Activated naive CD8-positive, alpha-beta T cell treated with anti-CD3 and anti-CD28 coated beads, Interleukin-2, amount 50 U/mL, for 24 hours (primary cell): Measurements from ENCODE around the gene IFT122.
A peak's percentile ranks its signal among the peaks of the same experiment; 100 is the strongest.
"Not testable (repeated sequence)": the region's sequence is repeated elsewhere in the genome, so short reads cannot be mapped to it uniquely, and the experiment has no call there.

Source experiments
- ATAC-seq: fragments of 150-1000 bp; cut with Tn5 transposase; one replicate; pipeline ENCODE4 v1.10.0; 2021
- DNase-seq: peaks from one replicate; pipeline ENCODE4 v3.0.0; 2021
- H3K27ac Mint-ChIP-seq: one replicate; pipeline ENCODE4 v1.8.0; 2021; ENCODE audit warnings: mild to moderate bottlenecking, mixed read lengths
- H3K27me3 Mint-ChIP-seq: one replicate; pipeline ENCODE4 v1.8.0; 2021; ENCODE audit warnings: mixed read lengths
- H3K36me3 Mint-ChIP-seq: one replicate; pipeline ENCODE4 v1.8.0; 2021; ENCODE audit warnings: low read depth, mixed read lengths
- H3K4me1 Mint-ChIP-seq: one replicate; pipeline ENCODE4 v1.8.0; 2021; ENCODE audit warnings: mixed read lengths
- H3K4me3 Mint-ChIP-seq: one replicate; pipeline ENCODE4 v1.8.0; 2021; ENCODE audit warnings: mild to moderate bottlenecking, moderate library complexity, mixed read lengths
- H3K9me3 Mint-ChIP-seq: one replicate; pipeline ENCODE4 v1.8.0; 2021; ENCODE audit warnings: mixed read lengths

IFT122 gene

GRCh38 chr3:129463094-129463493, 23.1 kb downstream of the IFT122 start:
- H3K27ac Mint-ChIP-seq = no peak overlapping the region
- ATAC-seq (no peak), DNase-seq (no peak)
- H3K27me3 Mint-ChIP-seq = no peaks in the 10 kb centered on the region
- no peaks in the 10 kb centered on the region for H3K9me3 Mint-ChIP-seq
- H3K4me3 Mint-ChIP-seq = no peak overlapping the region
- H3K4me1 Mint-ChIP-seq = peaks cover 2% of the 10 kb centered on the region
- H3K36me3 Mint-ChIP-seq = peaks cover 2% of the 10 kb centered on the region

GRCh38 chr3:129463716-129464115, 23.7 kb downstream of the IFT122 start:
- peaks cover 2% of the 10 kb centered on the region for H3K36me3 Mint-ChIP-seq
- no peak for DNase-seq
- peaks cover 2% of the 10 kb centered on the region for H3K4me1 Mint-ChIP-seq
- ATAC-seq = no peak
- H3K4me3 Mint-ChIP-seq = no peak overlapping the region
- no peaks in the 10 kb centered on the region for H3K27me3 Mint-ChIP-seq
- H3K27ac Mint-ChIP-seq = no peak overlapping the region
- H3K9me3 Mint-ChIP-seq = no peaks in the 10 kb centered on the region

GRCh38 chr3:129467932-129468331, 27.9 kb downstream of the IFT122 start:
- no peaks in the 10 kb centered on the region for H3K9me3 Mint-ChIP-seq
- no peak overlapping the region for H3K4me3 Mint-ChIP-seq
- ATAC-seq = no peak
- H3K36me3 Mint-ChIP-seq = peaks cover 5% of the 10 kb centered on the region
- DNase-seq = no peak
- no peaks in the 10 kb centered on the region for H3K4me1 Mint-ChIP-seq
- no peaks in the 10 kb centered on the region for H3K27me3 Mint-ChIP-seq
- H3K27ac Mint-ChIP-seq = no peak overlapping the region

GRCh38 chr3:129469026-129469425, 29.0 kb downstream of the IFT122 start:
- Mint-ChIP-seq H3K27me3 (no peaks in the 10 kb centered on the region), H3K27ac (no peak overlapping the region), H3K9me3 (no peaks in the 10 kb centered on the region), H3K4me3 (no peak overlapping the region), H3K36me3 (peaks cover 5% of the 10 kb centered on the region), H3K4me1 (no peaks in the 10 kb centered on the region)
- no peak for ATAC-seq
- no peak for DNase-seq

GRCh38 chr3:129470861-129471260, 30.8 kb downstream of the IFT122 start:
- peaks cover 5% of the 10 kb centered on the region for H3K36me3 Mint-ChIP-seq
- H3K27ac Mint-ChIP-seq = no peak overlapping the region
- DNase-seq (no peak), ATAC-seq (no peak)
- no peaks in the 10 kb centered on the region for H3K4me1 Mint-ChIP-seq
- H3K9me3 Mint-ChIP-seq = no peaks in the 10 kb centered on the region
- no peak overlapping the region for H3K4me3 Mint-ChIP-seq
- H3K27me3 Mint-ChIP-seq = no peaks in the 10 kb centered on the region

- no peak overlapping the region for H3K4me3 Mint-ChIP-seq
- no peak overlapping the region for H3K27ac Mint-ChIP-seq
- DNase-seq (no peak), ATAC-seq (no peak)
- H3K4me1 Mint-ChIP-seq = no peaks in the 10 kb centered on the region
- H3K36me3 Mint-ChIP-seq = peaks cover 5% of the 10 kb centered on the region
- H3K9me3 Mint-ChIP-seq = no peaks in the 10 kb centered on the region
- H3K27me3 Mint-ChIP-seq = no peaks in the 10 kb centered on the region
These were observed 33.2 kb downstream of the IFT122 start for GRCh38 chr3:129473067-129473768.

- no peaks in the 10 kb centered on the region for H3K27me3 Mint-ChIP-seq
- H3K4me1 Mint-ChIP-seq = no peaks in the 10 kb centered on the region
- H3K36me3 Mint-ChIP-seq = peaks cover 5% of the 10 kb centered on the region
- no peak overlapping the region for H3K27ac Mint-ChIP-seq
- no peak overlapping the region for H3K4me3 Mint-ChIP-seq
- H3K9me3 Mint-ChIP-seq = no peaks in the 10 kb centered on the region
- no peak for ATAC-seq
- DNase-seq = no peak
These were observed 33.7 kb downstream of the IFT122 start for GRCh38 chr3:129473769-129474152.

- no peak for DNase-seq
- Mint-ChIP-seq H3K36me3 (peaks cover 2% of the 10 kb centered on the region), H3K4me1 (no peaks in the 10 kb centered on the region), H3K27ac (no peak overlapping the region), H3K9me3 (no peaks in the 10 kb centered on the region), H3K27me3 (no peaks in the 10 kb centered on the region), H3K4me3 (no peak overlapping the region)
- ATAC-seq = no peak
These were observed 35.2 kb downstream of the IFT122 start for GRCh38 chr3:129474984-129475804.

- Mint-ChIP-seq H3K27ac (no peak overlapping the region), H3K27me3 (no peaks in the 10 kb centered on the region), H3K4me1 (no peaks in the 10 kb centered on the region), H3K9me3 (no peaks in the 10 kb centered on the region), H3K4me3 (no peak overlapping the region), H3K36me3 (peaks cover 2% of the 10 kb centered on the region)
- no peak for ATAC-seq
- DNase-seq = no peak
These were observed 35.8 kb downstream of the IFT122 start for GRCh38 chr3:129475863-129476262.

GRCh38 chr3:129476586-129476985, 36.6 kb downstream of the IFT122 start:
- no peak overlapping the region for H3K27ac Mint-ChIP-seq
- ATAC-seq = no peak
- peaks cover 2% of the 10 kb centered on the region for H3K36me3 Mint-ChIP-seq
- no peaks in the 10 kb centered on the region for H3K9me3 Mint-ChIP-seq
- H3K4me1 Mint-ChIP-seq = peaks cover 2% of the 10 kb centered on the region
- DNase-seq = no peak
- no peaks in the 10 kb centered on the region for H3K27me3 Mint-ChIP-seq
- H3K4me3 Mint-ChIP-seq = no peak overlapping the region

GRCh38 chr3:129481225-129481765, 41.3 kb downstream of the IFT122 start:
- not testable (repeated sequence) for H3K4me3 Mint-ChIP-seq, H3K27me3 Mint-ChIP-seq, H3K9me3 Mint-ChIP-seq, H3K4me1 Mint-ChIP-seq, H3K27ac Mint-ChIP-seq, ATAC-seq, DNase-seq, H3K36me3 Mint-ChIP-seq

GRCh38 chr3:129481766-129482332, 41.8 kb downstream of the IFT122 start:
- Mint-ChIP-seq H3K27me3 (no peaks in the 10 kb centered on the region), H3K9me3 (no peaks in the 10 kb centered on the region), H3K4me1 (peaks cover 10% of the 10 kb centered on the region), H3K36me3 (no peaks in the 10 kb centered on the region), H3K4me3 (no peak overlapping the region), H3K27ac (no peak overlapping the region)
- peak; percentile 35 for ATAC-seq
- DNase-seq = peak; percentile 8

GRCh38 chr3:129482721-129483120, 42.7 kb downstream of the IFT122 start:
- Mint-ChIP-seq H3K27ac (no peak overlapping the region), H3K4me3 (no peak overlapping the region)

GRCh38 chr3:129483870-129484269, 43.8 kb downstream of the IFT122 start:
- ATAC-seq (no peak), DNase-seq (no peak)
- Mint-ChIP-seq H3K4me3 (no peak overlapping the region), H3K27ac (no peak overlapping the region), H3K4me1 (peaks cover 10% of the 10 kb centered on the region), H3K9me3 (no peaks in the 10 kb centered on the region), H3K36me3 (no peaks in the 10 kb centered on the region), H3K27me3 (no peaks in the 10 kb centered on the region)

More at GRCh38 chr3:129482721-129483120, 42.7 kb downstream of the IFT122 start:
- Mint-ChIP-seq H3K27me3 (no peaks in the 10 kb centered on the region), H3K9me3 (no peaks in the 10 kb centered on the region), H3K4me1 (peaks cover 10% of the 10 kb centered on the region), H3K36me3 (no peaks in the 10 kb centered on the region)
- DNase-seq (no peak), ATAC-seq (no peak)

GRCh38 chr3:129485146-129485545, 45.1 kb downstream of the IFT122 start:
- DNase-seq, ATAC-seq, H3K27me3 Mint-ChIP-seq, H3K27ac Mint-ChIP-seq, H3K36me3 Mint-ChIP-seq, H3K4me1 Mint-ChIP-seq, H3K9me3 Mint-ChIP-seq, H3K4me3 Mint-ChIP-seq: not testable (repeated sequence)
